HFF-Myc (cell line): ENCODE results near the gene HOXD11.

Source experiments
- DNase-seq: peaks from one replicate; pipeline ENCODE4 v3.0.0-alpha.2; 2011; ENCODE audit warnings: low read depth; ENCODE audit errors: extremely low read depth
- H3K4me3 ChIP-seq: replicated peaks from 2 replicates; pipeline ENCODE4 v1.5.1; 2011; ENCODE audit warnings: low read depth, mild to moderate bottlenecking, control low read depth, low read length
- CTCF ChIP-seq: IDR thresholded peaks from 2 replicates; pipeline ENCODE4 v1.5.1; 2012; ENCODE audit warnings: mild to moderate bottlenecking, low read depth, low read length, control low read depth; ENCODE audit errors: missing control alignments

HOXD11 gene

GRCh38 chr2:176154576-176155252 lies 47.6 kb downstream of the HOXD11 start:
- no peak overlapping the region for H3K4me3 ChIP-seq
- no peak for TF ChIP-seq CTCF
- no peak for DNase-seq

- H3K4me3 ChIP-seq: no peak overlapping the region
- no peak for DNase-seq
- no peak for TF ChIP-seq CTCF
Observed at GRCh38 chr2:176155356-176156044, 48.4 kb downstream of the HOXD11 start.

- no peak for TF ChIP-seq CTCF
- H3K4me3 ChIP-seq: no peak overlapping the region
- DNase-seq: no peak
Observed at GRCh38 chr2:176156301-176156806, 49.3 kb downstream of the HOXD11 start.

GRCh38 chr2:176156807-176157498 lies 49.9 kb downstream of the HOXD11 start, which contains the start of gene HOXD3:
TSS of gene HOXD3 (plus strand) at chr2:176157307. CDS start at chr2:176169115, 11,808 bp downstream.
- no peak for DNase-seq
- no peak within 1 kb of the TSS for H3K4me3 ChIP-seq
- no peak for TF ChIP-seq CTCF

GRCh38 chr2:176157499-176158185 lies 50.6 kb downstream of the HOXD11 start:
- no peak for DNase-seq
- H3K4me3 ChIP-seq: no peak overlapping the region
- TF ChIP-seq CTCF: no peak

GRCh38 chr2:176158186-176158591 lies 51.1 kb downstream of the HOXD11 start:
- no peak for DNase-seq
- no peak for TF ChIP-seq CTCF
- no peak overlapping the region for H3K4me3 ChIP-seq
